Measurements from ENCODE around the gene TFF3. TPM values are rescaled to one million over a fixed set of nuclear protein-coding genes. Genes with fewer than 3 reads are reported as not detected.
A peak's percentile ranks its signal among the peaks of the same experiment; 100 is the strongest.

Gene TFF3
- total RNA-seq, 1 donor, result not detected

GRCh38 chr21:42324896-42325295 lies 9.7 kb upstream of the TFF3 start:
- no peak for DNase-seq (ENCODE audit: low read depth in 2 of 3, low spot score in 2 of 3)

- DNase-seq (ENCODE audit: low read depth in 2 of 3, low spot score in 2 of 3), result no peak
Measured at GRCh38 chr21:42321845-42322244, 6.6 kb upstream of the TFF3 start.

- no peak for DNase-seq (ENCODE audit: low read depth in 2 of 3, low spot score in 2 of 3)
Measured at GRCh38 chr21:42321231-42321630, 6.0 kb upstream of the TFF3 start.

- DNase-seq (ENCODE audit: low read depth in 2 of 3, low spot score in 2 of 3), result no peak
Measured at GRCh38 chr21:42320791-42321190, 5.6 kb upstream of the TFF3 start.

- DNase-seq (ENCODE audit: low read depth in 2 of 3, low spot score in 2 of 3), result no peak
Measured at GRCh38 chr21:42319851-42320572, 4.8 kb upstream of the TFF3 start.

GRCh38 chr21:42319376-42319775 lies 4.2 kb upstream of the TFF3 start:
- DNase-seq (ENCODE audit: low read depth in 2 of 3, low spot score in 2 of 3), result peak in 2 of 3 donors; percentile 65 to 77

- no peak for DNase-seq (ENCODE audit: low read depth in 2 of 3, low spot score in 2 of 3)
Measured at GRCh38 chr21:42317826-42318746, 2.9 kb upstream of the TFF3 start.

GRCh38 chr21:42317341-42317741 lies 2.1 kb upstream of the TFF3 start:
- no peak for DNase-seq (ENCODE audit: low read depth in 2 of 3, low spot score in 2 of 3)

GRCh38 chr21:42316891-42317290 lies 1.7 kb upstream of the TFF3 start:
- DNase-seq (ENCODE audit: low read depth in 2 of 3, low spot score in 2 of 3), result no peak

GRCh38 chr21:42314616-42315295 lies 453 bp downstream of the TFF3 start:
- no peak for DNase-seq (ENCODE audit: low read depth in 2 of 3, low spot score in 2 of 3)

GRCh38 chr21:42313501-42313969 lies 1.7 kb downstream of the TFF3 start:
- no peak for DNase-seq (ENCODE audit: low read depth in 2 of 3, low spot score in 2 of 3)

GRCh38 chr21:42312626-42313104 lies 2.5 kb downstream of the TFF3 start:
- no peak for DNase-seq (ENCODE audit: low read depth in 2 of 3, low spot score in 2 of 3)

- DNase-seq (ENCODE audit: low read depth in 2 of 3, low spot score in 2 of 3), result no peak
Measured at GRCh38 chr21:42311816-42312625, 3.2 kb downstream of the TFF3 start.

- DNase-seq (ENCODE audit: low read depth in 2 of 3, low spot score in 2 of 3), result no peak
Measured at GRCh38 chr21:42311160-42311559, 4.0 kb downstream of the TFF3 start.

GRCh38 chr21:42310411-42311001 lies 4.7 kb downstream of the TFF3 start:
- DNase-seq (ENCODE audit: low read depth in 2 of 3, low spot score in 2 of 3), result no peak

GRCh38 chr21:42309753-42310213 lies 5.4 kb downstream of the TFF3 start:
- DNase-seq (ENCODE audit: low read depth in 2 of 3, low spot score in 2 of 3), result peak; percentile 30 to 87 (median 74)

GRCh38 chr21:42308914-42309752 lies 6.1 kb downstream of the TFF3 start:
- DNase-seq (ENCODE audit: low read depth in 2 of 3, low spot score in 2 of 3), result no peak

GRCh38 chr21:42308161-42308913 lies 6.9 kb downstream of the TFF3 start:
- peak in 1 of 3 donors; percentile 35 for DNase-seq (ENCODE audit: low read depth in 2 of 3, low spot score in 2 of 3)

Measured in hematopoietic multipotent progenitor cell (in vitro differentiated cells).